Ectodermal cell (in vitro differentiated cells): Measurements from ENCODE around the gene ITPK1.

Source experiments
- H3K27ac ChIP-seq: 2 replicates; pipeline ENCODE4 v1.7.0; 2013; ENCODE audit warnings: mild to moderate bottlenecking, low read depth, low read length; ENCODE audit not compliant: insufficient read depth, poor library complexity, severe bottlenecking
- H3K27me3 ChIP-seq: 2 replicates; pipeline ENCODE4 v1.7.0; 2013; ENCODE audit warnings: mild to moderate bottlenecking, low read length; ENCODE audit not compliant: insufficient read depth, control insufficient read depth, poor library complexity, severe bottlenecking
- H3K36me3 ChIP-seq: one replicate; pipeline ENCODE4 v1.7.0; 2013; ENCODE audit warnings: low read length; ENCODE audit not compliant: control insufficient read depth, insufficient read depth
- H3K4me1 ChIP-seq: one replicate; pipeline ENCODE4 v1.7.0; 2013; ENCODE audit warnings: low read length; ENCODE audit not compliant: control insufficient read depth, insufficient read depth
- H3K4me3 ChIP-seq: 2 replicates; pipeline ENCODE4 v1.7.0; 2013; ENCODE audit warnings: low read depth, low read length, control low read depth; ENCODE audit not compliant: insufficient read depth
- H3K9me3 ChIP-seq: 2 replicates; pipeline ENCODE4 v1.7.0; 2013; ENCODE audit warnings: mild to moderate bottlenecking, low read length, moderate library complexity; ENCODE audit not compliant: control insufficient read depth
- WGBS, 2 experiments: methylation state at CpG; one replicate each; pipeline ENCODE4 v1.1.7; 2013; ENCODE audit warnings: missing lambda C conversion rate in 2 of 2; 5-methylcytosine and 5-hydroxymethylcytosine counted together

Gene ITPK1

GRCh38 chr14:92945959-92946846 is 169.5 kb downstream of the ITPK1 start:
- no peaks in the 10 kb centered on the region for H3K36me3 ChIP-seq
- no peak overlapping the region for H3K27ac ChIP-seq
- no peaks in the 10 kb centered on the region for H3K27me3 ChIP-seq
- no peaks in the 10 kb centered on the region for H3K9me3 ChIP-seq
- H3K4me1 ChIP-seq, result no peaks in the 10 kb centered on the region
- no peak overlapping the region for H3K4me3 ChIP-seq
- WGBS, 2 experiments, result 93 to 95% methylated on average over 38 of the region's 38 CpGs

- H3K9me3 ChIP-seq, result no peaks in the 10 kb centered on the region
- no peaks in the 10 kb centered on the region for H3K36me3 ChIP-seq
- no peaks in the 10 kb centered on the region for H3K27me3 ChIP-seq
- 95% methylated on average over 12 of the region's 12 CpGs for WGBS, 2 experiments
- no peaks in the 10 kb centered on the region for H3K4me1 ChIP-seq
- no peak overlapping the region for H3K27ac ChIP-seq
- H3K4me3 ChIP-seq, result no peak overlapping the region
Observed at GRCh38 chr14:92945544-92945943, 170.2 kb downstream of the ITPK1 start.

GRCh38 chr14:92944976-92945375 is 170.7 kb downstream of the ITPK1 start:
- no peak overlapping the region for H3K4me3 ChIP-seq
- WGBS, 2 experiments, result 94 to 96% methylated on average over 12 of the region's 12 CpGs
- no peaks in the 10 kb centered on the region for H3K9me3 ChIP-seq

GRCh38 chr14:92943855-92944570 is 171.7 kb downstream of the ITPK1 start:
- H3K4me3 ChIP-seq, result no peak overlapping the region
- WGBS, 2 experiments, result 94% methylated on average over 17 of the region's 17 CpGs
- H3K27me3 ChIP-seq, result no peaks in the 10 kb centered on the region
- no peak overlapping the region for H3K27ac ChIP-seq
- no peaks in the 10 kb centered on the region for H3K36me3 ChIP-seq
- no peaks in the 10 kb centered on the region for H3K9me3 ChIP-seq
- H3K4me1 ChIP-seq, result no peaks in the 10 kb centered on the region

More at GRCh38 chr14:92944976-92945375, 170.7 kb downstream of the ITPK1 start:
- H3K4me1 ChIP-seq, result no peaks in the 10 kb centered on the region
- H3K27me3 ChIP-seq, result no peaks in the 10 kb centered on the region
- H3K27ac ChIP-seq, result no peak overlapping the region
- no peaks in the 10 kb centered on the region for H3K36me3 ChIP-seq

GRCh38 chr14:92942976-92943710 is 172.6 kb downstream of the ITPK1 start:
- H3K4me1 ChIP-seq, result no peaks in the 10 kb centered on the region
- H3K36me3 ChIP-seq, result no peaks in the 10 kb centered on the region
- no peak overlapping the region for H3K27ac ChIP-seq
- no peaks in the 10 kb centered on the region for H3K9me3 ChIP-seq
- no peak overlapping the region for H3K4me3 ChIP-seq
- 93 to 96% methylated on average over 30 of the region's 30 CpGs for WGBS, 2 experiments
- no peaks in the 10 kb centered on the region for H3K27me3 ChIP-seq

GRCh38 chr14:92942576-92942975 is 173.1 kb downstream of the ITPK1 start:
- Histone ChIP-seq H3K4me3 (no peak overlapping the region), H3K27me3 (no peaks in the 10 kb centered on the region), H3K9me3 (no peaks in the 10 kb centered on the region), H3K27ac (no peak overlapping the region), H3K36me3 (no peaks in the 10 kb centered on the region), H3K4me1 (no peaks in the 10 kb centered on the region)
- 88% methylated on average over 8 of the region's 8 CpGs for WGBS, 2 experiments

- 89 to 91% methylated on average over 5 of the region's 5 CpGs for WGBS, 2 experiments
- H3K27ac ChIP-seq, result no peak overlapping the region
- no peaks in the 10 kb centered on the region for H3K9me3 ChIP-seq
- H3K36me3 ChIP-seq, result no peaks in the 10 kb centered on the region
- no peaks in the 10 kb centered on the region for H3K4me1 ChIP-seq
- H3K4me3 ChIP-seq, result no peak overlapping the region
- H3K27me3 ChIP-seq, result no peaks in the 10 kb centered on the region
Observed at GRCh38 chr14:92942136-92942535, 173.6 kb downstream of the ITPK1 start.

- no peaks in the 10 kb centered on the region for H3K9me3 ChIP-seq
- H3K27me3 ChIP-seq, result no peaks in the 10 kb centered on the region
- WGBS, 2 experiments, result 95% methylated on average over 30 of the region's 30 CpGs
- no peak overlapping the region for H3K4me3 ChIP-seq
- H3K36me3 ChIP-seq, result no peaks in the 10 kb centered on the region
- no peaks in the 10 kb centered on the region for H3K4me1 ChIP-seq
- H3K27ac ChIP-seq, result no peak overlapping the region
Observed at GRCh38 chr14:92941531-92941930, 174.2 kb downstream of the ITPK1 start.

- no peak overlapping the region for H3K27ac ChIP-seq
- no peaks in the 10 kb centered on the region for H3K4me1 ChIP-seq
- no peaks in the 10 kb centered on the region for H3K9me3 ChIP-seq
- no peak overlapping the region for H3K4me3 ChIP-seq
- no peaks in the 10 kb centered on the region for H3K36me3 ChIP-seq
- H3K27me3 ChIP-seq, result no peaks in the 10 kb centered on the region
- WGBS, 2 experiments, result 94% methylated on average over 11 of the region's 11 CpGs
Observed at GRCh38 chr14:92940543-92940942, 175.2 kb downstream of the ITPK1 start.

- Histone ChIP-seq H3K27ac (no peak overlapping the region), H3K4me1 (no peaks in the 10 kb centered on the region), H3K4me3 (no peak overlapping the region), H3K9me3 (no peaks in the 10 kb centered on the region), H3K36me3 (no peaks in the 10 kb centered on the region), H3K27me3 (no peaks in the 10 kb centered on the region)
- 95% methylated on average over 12 of the region's 12 CpGs for WGBS, 2 experiments
Observed at GRCh38 chr14:92939699-92940098, 176.0 kb downstream of the ITPK1 start.
